Measurements from ENCODE around the gene SMAD6. TPM values are rescaled to one million over a fixed set of nuclear protein-coding genes. Genes with fewer than 3 reads are reported as not detected.

Gene SMAD6
- total and polyA plus RNA-seq, 2 donors (not counting 1 experiment from before 2014, with no cell fraction given) = 0.03 to 0.37 TPM

DNA sequence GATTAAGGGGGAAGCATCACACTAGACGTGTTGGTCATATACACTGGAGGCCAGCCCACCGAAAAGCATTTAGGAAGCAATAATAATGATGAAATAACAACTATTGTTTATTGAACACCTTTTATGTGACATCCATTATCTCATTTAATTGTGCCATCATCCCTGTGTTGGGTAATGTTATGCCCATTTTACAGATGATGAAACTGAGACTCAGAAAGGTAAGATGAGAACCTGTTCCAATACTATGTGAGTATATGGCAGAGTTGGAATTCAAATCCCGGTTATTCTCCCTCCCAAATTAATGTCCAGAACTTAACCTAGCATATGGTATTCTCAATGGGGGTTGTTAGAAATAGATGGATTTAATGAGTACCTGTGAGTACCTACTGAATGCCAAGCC lies 99.2 kb downstream of the SMAD6 start:
- Histone ChIP-seq H3K4me1 (ENCODE audit: control insufficient read depth in 2 of 2, insufficient read depth in 2 of 2, low read length in 2 of 2) (no peaks in the 10 kb centered on the region), H3K9ac (ENCODE audit: low read length) (no peak overlapping the region), H3K4me2 (replicated peaks; ENCODE audit: low read depth, low read length, poor library complexity, severe bottlenecking) (no peak overlapping the region), H3K27me3 (replicated peaks in 1 of 4; ENCODE audit: control extremely low read depth in 1 of 4, control insufficient read depth in 3 of 4, insufficient read depth in 4 of 4, low read length in 3 of 4) (peaks cover 0 to 15% (median 0%) of the 10 kb centered on the region in 4 experiments), H3K36me3 (replicated peaks in 1 of 2; ENCODE audit: control extremely low read depth in 1 of 2, control insufficient read depth in 1 of 2, extremely low read depth in 1 of 2, insufficient read depth in 2 of 2, low read length in 1 of 2) (no peaks in the 10 kb centered on the region), H3K4me3 (ENCODE audit: control extremely low read depth in 1 of 5, extremely low read depth in 1 of 5, insufficient read depth in 1 of 5, low read depth in 2 of 5, low read length in 4 of 5) (no peak overlapping the region), H4K20me1 (ENCODE audit: control insufficient read depth, insufficient read depth, low read length, poor library complexity, severe bottlenecking) (no peaks in the 10 kb centered on the region), H2AFZ (ENCODE audit: insufficient read depth, low read depth, low read length, poor library complexity, severe bottlenecking) (no peak overlapping the region), H3K27ac (ENCODE audit: low read length in 2 of 2) (no peak overlapping the region), H3K79me2 (ENCODE audit: control insufficient read depth, insufficient read depth, low read length) (no peaks in the 10 kb centered on the region), H3K9me3 (ENCODE audit: control extremely low read depth in 1 of 3, control insufficient read depth in 2 of 3, insufficient read depth in 1 of 3, low read length in 2 of 3) (no peaks in the 10 kb centered on the region)
- DNase-seq = no peak
- ChIA-PET POLR2A (no interaction called here), CTCF (no interaction called here)
- ATAC-seq (ENCODE audit: low read depth) = no peak
- WGBS (ENCODE audit: insufficient coverage) = no CpG with 5 or more reads among the region's 3 CpGs
- H3K27ac Mint-ChIP-seq = no peak overlapping the region
- H3K4me3 Mint-ChIP-seq = no peak overlapping the region
- intact Hi-C loops (cut with micrococcal nuclease) = no loop called here
- TF ChIP-seq, protein P1, sequence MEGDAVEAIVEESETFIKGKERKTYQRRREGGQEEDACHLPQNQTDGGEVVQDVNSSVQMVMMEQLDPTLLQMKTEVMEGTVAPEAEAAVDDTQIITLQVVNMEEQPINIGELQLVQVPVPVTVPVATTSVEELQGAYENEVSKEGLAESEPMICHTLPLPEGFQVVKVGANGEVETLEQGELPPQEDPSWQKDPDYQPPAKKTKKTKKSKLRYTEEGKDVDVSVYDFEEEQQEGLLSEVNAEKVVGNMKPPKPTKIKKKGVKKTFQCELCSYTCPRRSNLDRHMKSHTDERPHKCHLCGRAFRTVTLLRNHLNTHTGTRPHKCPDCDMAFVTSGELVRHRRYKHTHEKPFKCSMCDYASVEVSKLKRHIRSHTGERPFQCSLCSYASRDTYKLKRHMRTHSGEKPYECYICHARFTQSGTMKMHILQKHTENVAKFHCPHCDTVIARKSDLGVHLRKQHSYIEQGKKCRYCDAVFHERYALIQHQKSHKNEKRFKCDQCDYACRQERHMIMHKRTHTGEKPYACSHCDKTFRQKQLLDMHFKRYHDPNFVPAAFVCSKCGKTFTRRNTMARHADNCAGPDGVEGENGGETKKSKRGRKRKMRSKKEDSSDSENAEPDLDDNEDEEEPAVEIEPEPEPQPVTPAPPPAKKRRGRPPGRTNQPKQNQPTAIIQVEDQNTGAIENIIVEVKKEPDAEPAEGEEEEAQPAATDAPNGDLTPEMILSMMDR (IDR thresholded peaks at IDR 0.05) = no peak
- TF ChIP-seq EZH2 (IDR thresholded peaks at IDR 0.05; ENCODE audit: borderline replicate concordance, insufficient read depth, low read depth, low read length, poor library complexity, severe bottlenecking) = no peak
- H3K4me1 Mint-ChIP-seq = no peaks in the 10 kb centered on the region
- no peaks in the 10 kb centered on the region for H3K9me3 Mint-ChIP-seq (ENCODE audit: insufficient read depth)
- H3K27me3 Mint-ChIP-seq = peaks cover 17% of the 10 kb centered on the region

DNA sequence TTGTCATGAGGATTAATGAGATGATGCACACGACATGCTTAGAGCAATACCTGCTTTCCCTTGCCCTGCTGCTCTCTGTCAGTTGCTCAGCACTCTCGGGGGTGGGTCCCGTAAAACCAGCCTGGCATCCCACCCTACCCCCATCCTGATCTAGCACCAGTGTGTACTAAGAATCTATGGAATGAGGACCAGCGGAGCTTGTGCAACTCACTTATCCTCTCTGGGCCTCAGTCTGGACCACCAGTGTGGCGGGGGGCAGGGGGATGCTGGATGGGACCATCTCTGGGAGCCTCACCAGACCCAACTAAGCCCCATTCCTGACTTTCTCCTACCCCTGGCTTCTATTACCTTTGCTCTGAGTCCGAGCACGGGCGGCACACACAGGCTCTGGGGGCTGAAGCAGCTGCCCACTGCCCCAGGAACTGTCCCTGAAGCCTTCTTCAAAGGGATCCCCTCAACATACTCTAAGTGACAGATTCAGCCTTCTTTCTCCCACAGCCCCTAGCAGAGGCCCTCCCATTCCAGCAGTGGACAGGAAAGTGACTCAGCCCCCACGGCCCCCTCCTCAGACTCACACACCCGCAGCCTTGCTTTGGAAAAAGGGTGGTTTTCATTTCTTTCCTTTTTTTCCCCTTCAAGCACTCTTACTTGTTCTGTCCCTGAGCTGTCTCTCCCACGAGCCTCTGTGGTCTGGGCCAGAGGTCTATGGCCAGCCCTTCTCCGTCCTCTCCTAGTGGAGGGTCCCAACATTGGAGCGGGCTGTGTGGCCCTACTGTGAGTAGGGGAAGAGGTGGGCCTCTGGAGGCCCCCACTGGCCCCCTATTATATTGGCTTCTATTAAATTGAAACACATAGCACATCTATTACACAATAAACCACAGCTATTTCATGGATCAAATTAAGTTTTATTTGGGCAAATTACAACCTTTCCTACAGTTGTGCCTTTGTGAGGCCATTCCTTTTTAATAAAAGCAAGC lies 100.3 kb downstream of the SMAD6 start:
- DNase-seq (no peak), ATAC-seq (ENCODE audit: low read depth) (no peak)
- Histone ChIP-seq H4K20me1 (ENCODE audit: control insufficient read depth, insufficient read depth, low read length, poor library complexity, severe bottlenecking) (no peaks in the 10 kb centered on the region), H3K4me2 (replicated peaks; ENCODE audit: low read depth, low read length, poor library complexity, severe bottlenecking) (no peak overlapping the region), H3K4me1 (ENCODE audit: control insufficient read depth in 2 of 2, insufficient read depth in 2 of 2, low read length in 2 of 2) (no peaks in the 10 kb centered on the region), H3K36me3 (replicated peaks in 1 of 2; ENCODE audit: control extremely low read depth in 1 of 2, control insufficient read depth in 1 of 2, extremely low read depth in 1 of 2, insufficient read depth in 2 of 2, low read length in 1 of 2) (no peaks in the 10 kb centered on the region), H3K9me3 (ENCODE audit: control extremely low read depth in 1 of 3, control insufficient read depth in 2 of 3, insufficient read depth in 1 of 3, low read length in 2 of 3) (no peaks in the 10 kb centered on the region), H3K79me2 (ENCODE audit: control insufficient read depth, insufficient read depth, low read length) (no peaks in the 10 kb centered on the region), H3K27ac (ENCODE audit: low read length in 2 of 2) (no peak overlapping the region), H2AFZ (ENCODE audit: insufficient read depth, low read depth, low read length, poor library complexity, severe bottlenecking) (no peak overlapping the region), H3K4me3 (ENCODE audit: control extremely low read depth in 1 of 5, extremely low read depth in 1 of 5, insufficient read depth in 1 of 5, low read depth in 2 of 5, low read length in 4 of 5) (no peak overlapping the region), H3K27me3 (replicated peaks in 1 of 4; ENCODE audit: control extremely low read depth in 1 of 4, control insufficient read depth in 3 of 4, insufficient read depth in 4 of 4, low read length in 3 of 4) (peaks cover 0 to 15% (median 0%) of the 10 kb centered on the region in 4 experiments), H3K9ac (ENCODE audit: low read length) (no peak overlapping the region)
- no peak overlapping the region for H3K27ac Mint-ChIP-seq
- intact Hi-C loops (cut with micrococcal nuclease) = no loop called here
- WGBS (ENCODE audit: insufficient coverage) = 79% methylated on average over 7 of the region's 13 CpGs
- peaks cover 17% of the 10 kb centered on the region for H3K27me3 Mint-ChIP-seq
- H3K4me3 Mint-ChIP-seq = no peak overlapping the region
- ChIA-PET CTCF (no interaction called here), POLR2A (no interaction called here)
- H3K4me1 Mint-ChIP-seq = no peaks in the 10 kb centered on the region
- TF ChIP-seq, protein P1 (IDR thresholded peaks at IDR 0.05) = no peak
- TF ChIP-seq EZH2 (IDR thresholded peaks at IDR 0.05; ENCODE audit: borderline replicate concordance, insufficient read depth, low read depth, low read length, poor library complexity, severe bottlenecking) = no peak
- no peaks in the 10 kb centered on the region for H3K9me3 Mint-ChIP-seq (ENCODE audit: insufficient read depth)
